HCT116 (cell line): ENCODE results near the gene ZNF230.

Experiments used
- JUND ChIP-seq: IDR thresholded peaks from 2 replicates; pipeline ENCODE4 v1.6.1; 2012
- TF ChIP-seq, protein P1 (sequence below), 3 experiments: fragments of 200-600 bp in 1 of 3; sonication (generic) in 1 of 3; IDR thresholded peaks in 2 of 3; conservative IDR thresholded peaks in 1 of 3; 2 replicates each; pipeline ENCODE4 v1.5.1; 2012 to 2017; ENCODE audit warnings: low read depth in 2 of 3, low read length in 2 of 3, antibody characterized with exemption in 1 of 3, borderline replicate concordance in 1 of 3, control low read depth in 1 of 3, mild to moderate bottlenecking in 1 of 3, mixed read lengths in 1 of 3, mixed run types in 1 of 3, moderate library complexity in 1 of 3; ENCODE audit not compliant: insufficient read depth in 1 of 3

- TF ChIP-seq, protein P1, sequence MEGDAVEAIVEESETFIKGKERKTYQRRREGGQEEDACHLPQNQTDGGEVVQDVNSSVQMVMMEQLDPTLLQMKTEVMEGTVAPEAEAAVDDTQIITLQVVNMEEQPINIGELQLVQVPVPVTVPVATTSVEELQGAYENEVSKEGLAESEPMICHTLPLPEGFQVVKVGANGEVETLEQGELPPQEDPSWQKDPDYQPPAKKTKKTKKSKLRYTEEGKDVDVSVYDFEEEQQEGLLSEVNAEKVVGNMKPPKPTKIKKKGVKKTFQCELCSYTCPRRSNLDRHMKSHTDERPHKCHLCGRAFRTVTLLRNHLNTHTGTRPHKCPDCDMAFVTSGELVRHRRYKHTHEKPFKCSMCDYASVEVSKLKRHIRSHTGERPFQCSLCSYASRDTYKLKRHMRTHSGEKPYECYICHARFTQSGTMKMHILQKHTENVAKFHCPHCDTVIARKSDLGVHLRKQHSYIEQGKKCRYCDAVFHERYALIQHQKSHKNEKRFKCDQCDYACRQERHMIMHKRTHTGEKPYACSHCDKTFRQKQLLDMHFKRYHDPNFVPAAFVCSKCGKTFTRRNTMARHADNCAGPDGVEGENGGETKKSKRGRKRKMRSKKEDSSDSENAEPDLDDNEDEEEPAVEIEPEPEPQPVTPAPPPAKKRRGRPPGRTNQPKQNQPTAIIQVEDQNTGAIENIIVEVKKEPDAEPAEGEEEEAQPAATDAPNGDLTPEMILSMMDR (IDR thresholded peaks at IDR 0.05 in 2 of 3, conservative IDR thresholded peaks at IDR 0.05 in 1 of 3; ENCODE audit: borderline replicate concordance in 1 of 3, insufficient read depth in 1 of 3, low read depth in 2 of 3, low read length in 2 of 3): no peak
- TF ChIP-seq JUND: no peak
Observed at GRCh38 chr19:43956827-43957226, 45.9 kb upstream of the ZNF230 start.
